ENCODE data around the gene FIGN. TPM values are rescaled to one million over a fixed set of nuclear protein-coding genes. Genes with fewer than 3 reads are reported as not detected.

Gene FIGN
- total RNA-seq, 6 donors from 2014 or later = 0.91 to 4.5 (median 4.1) TPM

DNA sequence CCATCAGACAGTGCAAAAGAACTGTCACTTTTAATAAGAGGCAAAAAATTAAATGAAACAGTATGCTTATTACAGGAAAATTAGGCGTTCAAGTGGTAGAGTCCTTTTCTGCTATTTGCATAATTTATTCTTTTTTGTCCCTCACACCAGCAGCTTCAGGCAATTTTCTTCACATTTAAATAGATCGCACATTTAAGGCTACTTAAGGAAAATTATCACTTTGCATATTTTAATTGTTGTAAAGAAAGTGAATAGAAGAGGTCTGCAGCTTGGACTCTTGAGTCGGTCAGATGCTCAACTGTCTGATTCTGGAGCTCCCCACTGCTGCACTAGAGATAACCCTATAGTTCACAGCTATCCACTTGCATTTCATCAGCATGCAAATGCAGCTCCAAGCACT is 141.3 kb downstream of the FIGN start:
- Histone ChIP-seq H3K4me3 (no peak overlapping the region), H3K27ac (no peak overlapping the region), H3K9me3 (no peaks in the 10 kb centered on the region), H3K36me3 (no peaks in the 10 kb centered on the region), H3K27me3 (no peaks in the 10 kb centered on the region), H3K4me1 (no peaks in the 10 kb centered on the region)
- 79 to 81% methylated on average over 3 of the region's 3 CpGs for WGBS, 2 donors
- TF ChIP-seq, protein P1, sequence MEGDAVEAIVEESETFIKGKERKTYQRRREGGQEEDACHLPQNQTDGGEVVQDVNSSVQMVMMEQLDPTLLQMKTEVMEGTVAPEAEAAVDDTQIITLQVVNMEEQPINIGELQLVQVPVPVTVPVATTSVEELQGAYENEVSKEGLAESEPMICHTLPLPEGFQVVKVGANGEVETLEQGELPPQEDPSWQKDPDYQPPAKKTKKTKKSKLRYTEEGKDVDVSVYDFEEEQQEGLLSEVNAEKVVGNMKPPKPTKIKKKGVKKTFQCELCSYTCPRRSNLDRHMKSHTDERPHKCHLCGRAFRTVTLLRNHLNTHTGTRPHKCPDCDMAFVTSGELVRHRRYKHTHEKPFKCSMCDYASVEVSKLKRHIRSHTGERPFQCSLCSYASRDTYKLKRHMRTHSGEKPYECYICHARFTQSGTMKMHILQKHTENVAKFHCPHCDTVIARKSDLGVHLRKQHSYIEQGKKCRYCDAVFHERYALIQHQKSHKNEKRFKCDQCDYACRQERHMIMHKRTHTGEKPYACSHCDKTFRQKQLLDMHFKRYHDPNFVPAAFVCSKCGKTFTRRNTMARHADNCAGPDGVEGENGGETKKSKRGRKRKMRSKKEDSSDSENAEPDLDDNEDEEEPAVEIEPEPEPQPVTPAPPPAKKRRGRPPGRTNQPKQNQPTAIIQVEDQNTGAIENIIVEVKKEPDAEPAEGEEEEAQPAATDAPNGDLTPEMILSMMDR (IDR thresholded peaks at IDR 0.05) = no peak
- TF ChIP-seq POLR2AphosphoS5 (IDR thresholded peaks at IDR 0.05) (no peak), POLR2A (IDR thresholded peaks at IDR 0.05) (no peak), EP300 (IDR thresholded peaks at IDR 0.05) (no peak)
- ATAC-seq (ENCODE audit: low FRiP score in 2 of 2) (no peak), DNase-seq (no peak)

DNA sequence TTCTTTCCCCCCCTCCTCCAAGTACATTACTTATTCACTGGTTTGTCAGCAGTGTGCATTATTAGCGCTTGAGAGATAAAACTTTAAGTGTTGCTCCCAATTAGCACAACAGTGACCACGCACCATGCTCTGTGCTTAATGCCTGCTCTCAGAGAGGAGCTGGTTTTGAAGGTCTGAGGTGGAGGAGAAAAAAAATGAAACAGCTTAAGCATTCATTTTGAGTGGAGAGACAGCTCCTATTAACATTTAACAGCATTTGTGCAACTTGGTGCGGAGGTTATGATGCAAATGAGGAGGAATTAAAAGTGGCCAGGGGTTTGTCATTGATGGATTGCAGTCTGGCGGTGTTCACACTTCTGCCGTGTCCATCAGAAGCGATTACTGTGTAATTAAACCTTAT is 141.8 kb downstream of the FIGN start:
- H3K27ac ChIP-seq = no peak overlapping the region
- H3K36me3 ChIP-seq = no peaks in the 10 kb centered on the region
- ATAC-seq (ENCODE audit: low FRiP score in 2 of 2) (no peak), DNase-seq (no peak)
- TF ChIP-seq POLR2A (IDR thresholded peaks at IDR 0.05) (no peak), POLR2AphosphoS5 (IDR thresholded peaks at IDR 0.05) (no peak), EP300 (IDR thresholded peaks at IDR 0.05) (no peak)
- TF ChIP-seq, protein P1 (IDR thresholded peaks at IDR 0.05) = no peak
- WGBS, 2 donors = 78 to 79% methylated on average over 6 of the region's 6 CpGs
- no peaks in the 10 kb centered on the region for H3K27me3 ChIP-seq
- H3K4me3 ChIP-seq = no peak overlapping the region
- H3K4me1 ChIP-seq = no peaks in the 10 kb centered on the region
- H3K9me3 ChIP-seq = no peaks in the 10 kb centered on the region

DNA sequence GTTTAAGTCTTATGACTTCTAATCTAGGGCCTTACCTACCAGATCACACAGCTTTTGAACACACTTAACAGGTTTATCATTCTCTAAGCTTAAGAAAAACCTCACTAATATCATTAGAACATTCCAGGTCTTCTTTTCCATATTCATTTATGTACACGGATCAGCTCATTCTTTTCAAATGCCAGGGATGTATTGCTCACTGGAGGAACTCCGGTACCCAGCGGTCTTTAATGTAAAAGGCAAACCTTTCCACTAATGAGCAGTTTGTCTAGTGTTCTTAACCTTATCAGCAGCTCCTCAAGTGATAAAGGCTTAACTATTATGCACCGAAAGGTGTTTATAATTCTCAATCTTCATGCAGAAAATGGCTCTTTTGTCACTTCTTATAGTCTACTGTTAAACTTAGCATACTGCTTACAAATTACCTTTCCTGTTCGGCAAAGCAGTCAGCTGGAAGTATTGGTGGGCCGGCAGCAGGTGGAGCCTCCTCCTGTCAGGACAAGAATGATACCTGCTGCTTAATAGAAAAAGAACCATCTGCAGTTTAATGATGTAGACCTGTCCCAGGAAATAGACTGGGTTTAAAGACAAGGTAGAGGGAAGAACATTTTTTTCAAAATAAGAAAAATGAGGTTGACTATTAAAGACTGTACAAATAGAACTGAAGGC is 142.7 kb downstream of the FIGN start:
- ATAC-seq (ENCODE audit: low FRiP score in 2 of 2) (no peak), DNase-seq (no peak)
- no peak overlapping the region for H3K27ac ChIP-seq
- H3K4me1 ChIP-seq = no peaks in the 10 kb centered on the region
- WGBS, 2 donors = 64% methylated on average over 6 of the region's 6 CpGs
- TF ChIP-seq, protein P1 (IDR thresholded peaks at IDR 0.05) = no peak
- TF ChIP-seq EP300 (IDR thresholded peaks at IDR 0.05) (no peak), POLR2A (IDR thresholded peaks at IDR 0.05) (no peak), POLR2AphosphoS5 (IDR thresholded peaks at IDR 0.05) (no peak)
- no peak overlapping the region for H3K4me3 ChIP-seq
- no peaks in the 10 kb centered on the region for H3K9me3 ChIP-seq
- no peaks in the 10 kb centered on the region for H3K27me3 ChIP-seq
- no peaks in the 10 kb centered on the region for H3K36me3 ChIP-seq

DNA sequence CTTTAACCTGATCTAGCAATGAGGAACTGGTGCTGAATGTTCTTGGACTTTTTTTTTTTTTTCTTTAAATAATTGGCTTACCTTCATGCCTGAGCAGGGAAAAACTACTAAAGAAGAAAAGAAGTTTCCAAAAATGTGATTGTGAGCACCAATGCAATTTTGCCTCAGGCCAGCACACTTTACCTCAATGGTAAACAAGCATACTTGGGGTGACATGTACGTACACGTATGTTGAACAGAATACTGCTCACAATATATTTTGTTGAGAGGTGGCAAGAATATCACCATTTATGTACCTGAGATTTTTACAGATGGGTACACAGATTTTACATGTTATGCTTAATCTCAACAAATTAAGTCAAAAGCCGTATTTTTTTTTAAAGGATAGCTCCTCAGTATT is 144.3 kb downstream of the FIGN start:
- H3K4me3 ChIP-seq = no peak overlapping the region

More for the DNA sequence above, 144.3 kb downstream of the FIGN start:
- ATAC-seq (ENCODE audit: low FRiP score in 2 of 2) (no peak), DNase-seq (no peak)
- WGBS, 2 donors = 89 to 91% methylated on average over 3 of the region's 3 CpGs
- H3K27ac ChIP-seq = no peak overlapping the region
- TF ChIP-seq, protein P1 (IDR thresholded peaks at IDR 0.05) = no peak
- no peak for TF ChIP-seq POLR2A (IDR thresholded peaks at IDR 0.05)
- TF ChIP-seq POLR2AphosphoS5 (IDR thresholded peaks at IDR 0.05) = no peak
- TF ChIP-seq EP300 (IDR thresholded peaks at IDR 0.05) = no peak
- H3K36me3 ChIP-seq = no peaks in the 10 kb centered on the region
- H3K9me3 ChIP-seq = no peaks in the 10 kb centered on the region
- no peaks in the 10 kb centered on the region for H3K4me1 ChIP-seq
- H3K27me3 ChIP-seq = no peaks in the 10 kb centered on the region

All from upper lobe of left lung (tissue), 6 donors.